ENCODE measurements around the gene ZNF829. TPM values are rescaled to one million over a fixed set of nuclear protein-coding genes. Genes with fewer than 3 reads are reported as not detected.

Gene ZNF829
- total RNA-seq, 1 experiment from 2014 or later = not detected

DNA sequence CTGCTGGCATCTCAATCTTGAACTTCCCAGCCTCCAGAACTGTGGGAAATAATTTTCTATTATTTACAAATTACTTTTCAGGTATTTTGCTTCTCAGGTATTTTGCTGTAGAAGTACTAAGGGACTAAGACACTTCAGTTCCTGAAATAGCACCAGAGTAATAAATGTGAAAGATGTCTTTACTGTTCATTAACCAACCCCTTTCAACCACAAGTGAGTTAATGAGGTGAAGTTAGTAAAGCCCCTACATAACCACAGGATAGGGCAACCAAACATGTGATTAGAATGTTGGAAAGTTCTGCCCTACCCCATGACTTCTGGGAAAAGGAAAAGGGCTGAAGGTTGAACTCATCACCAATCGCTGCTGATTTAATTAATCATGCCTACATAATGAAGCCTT is 68.1 kb downstream of the ZNF829 start:
- Mint-ChIP-seq H3K36me3 (ENCODE audit: insufficient read depth, unreplicated experiment) (no peaks in the 10 kb centered on the region), H3K4me1 (ENCODE audit: low read depth, unreplicated experiment) (no peaks in the 10 kb centered on the region), H3K27me3 (ENCODE audit: insufficient read depth, unreplicated experiment) (no peaks in the 10 kb centered on the region), H3K4me3 (ENCODE audit: unreplicated experiment) (no peak overlapping the region), H3K9me3 (ENCODE audit: unreplicated experiment) (peaks cover 20% of the 10 kb centered on the region), H3K27ac (ENCODE audit: unreplicated experiment) (no peak overlapping the region)
- Histone ChIP-seq H3K4me1 (no peaks in the 10 kb centered on the region), H3K4me3 (ENCODE audit: low read depth, low read length) (no peak overlapping the region), H3K36me3 (ENCODE audit: control insufficient read depth, insufficient read depth, low read length) (no peaks in the 10 kb centered on the region), H3K27me3 (replicated peaks; ENCODE audit: control insufficient read depth, insufficient read depth, low read length) (no peaks in the 10 kb centered on the region), H3K9me3 (peaks cover 16% of the 10 kb centered on the region)
- DNase-seq = no peak
- intact Hi-C loops (cut with micrococcal nuclease; ENCODE audit: unreplicated experiment) = no loop called here
- CTCF ChIA-PET = no interaction called here
- POLR2A ChIA-PET = no interaction called here
- no TSS peak for BruUV-seq (replicated peaks)
- TF ChIP-seq, protein P1, sequence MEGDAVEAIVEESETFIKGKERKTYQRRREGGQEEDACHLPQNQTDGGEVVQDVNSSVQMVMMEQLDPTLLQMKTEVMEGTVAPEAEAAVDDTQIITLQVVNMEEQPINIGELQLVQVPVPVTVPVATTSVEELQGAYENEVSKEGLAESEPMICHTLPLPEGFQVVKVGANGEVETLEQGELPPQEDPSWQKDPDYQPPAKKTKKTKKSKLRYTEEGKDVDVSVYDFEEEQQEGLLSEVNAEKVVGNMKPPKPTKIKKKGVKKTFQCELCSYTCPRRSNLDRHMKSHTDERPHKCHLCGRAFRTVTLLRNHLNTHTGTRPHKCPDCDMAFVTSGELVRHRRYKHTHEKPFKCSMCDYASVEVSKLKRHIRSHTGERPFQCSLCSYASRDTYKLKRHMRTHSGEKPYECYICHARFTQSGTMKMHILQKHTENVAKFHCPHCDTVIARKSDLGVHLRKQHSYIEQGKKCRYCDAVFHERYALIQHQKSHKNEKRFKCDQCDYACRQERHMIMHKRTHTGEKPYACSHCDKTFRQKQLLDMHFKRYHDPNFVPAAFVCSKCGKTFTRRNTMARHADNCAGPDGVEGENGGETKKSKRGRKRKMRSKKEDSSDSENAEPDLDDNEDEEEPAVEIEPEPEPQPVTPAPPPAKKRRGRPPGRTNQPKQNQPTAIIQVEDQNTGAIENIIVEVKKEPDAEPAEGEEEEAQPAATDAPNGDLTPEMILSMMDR (IDR thresholded peaks at IDR 0.05; ENCODE audit: insufficient read depth in 1 of 2, low read depth in 1 of 2, low read length in 1 of 2, severe bottlenecking in 1 of 2, unreplicated experiment in 1 of 2) = no peak

DNA sequence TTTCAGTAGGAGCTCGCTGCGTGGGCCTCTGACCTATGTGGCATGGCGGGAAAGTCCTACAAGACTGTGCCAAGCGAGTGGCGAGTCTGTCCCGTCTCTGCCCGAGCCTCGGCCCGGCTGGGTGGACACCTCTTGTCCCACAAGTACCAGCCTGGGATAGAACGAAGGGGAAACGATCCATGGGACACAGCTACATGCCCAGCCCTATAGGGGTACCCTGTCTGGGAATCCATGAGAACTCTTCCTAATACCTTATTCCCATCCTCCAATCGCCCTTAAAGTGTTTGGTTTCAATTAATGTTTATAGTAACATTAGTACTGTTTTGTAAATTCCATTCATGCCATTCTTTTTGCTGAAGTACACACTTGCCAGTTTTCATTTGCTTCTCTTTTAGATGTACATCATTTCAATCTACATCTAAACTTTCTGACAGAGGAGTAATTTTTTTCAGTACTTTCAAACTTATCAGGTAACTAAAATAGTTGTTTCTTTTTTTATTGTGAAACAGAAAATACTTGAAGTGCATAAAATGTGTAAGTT is 77.2 kb downstream of the ZNF829 start:
- Mint-ChIP-seq H3K4me1 (ENCODE audit: low read depth, unreplicated experiment) (no peaks in the 10 kb centered on the region), H3K4me3 (ENCODE audit: unreplicated experiment) (no peak overlapping the region), H3K9me3 (ENCODE audit: unreplicated experiment) (peaks cover 20% of the 10 kb centered on the region), H3K27ac (ENCODE audit: unreplicated experiment) (no peak overlapping the region), H3K36me3 (ENCODE audit: insufficient read depth, unreplicated experiment) (no peaks in the 10 kb centered on the region), H3K27me3 (ENCODE audit: insufficient read depth, unreplicated experiment) (no peaks in the 10 kb centered on the region)
- intact Hi-C loops (cut with micrococcal nuclease; ENCODE audit: unreplicated experiment) = no loop called here
- CTCF ChIA-PET = no interaction called here
- Histone ChIP-seq H3K9me3 (peaks cover 28% of the 10 kb centered on the region), H3K27me3 (replicated peaks; ENCODE audit: control insufficient read depth, insufficient read depth, low read length) (no peaks in the 10 kb centered on the region), H3K4me3 (ENCODE audit: low read depth, low read length) (peak overlapping the region; percentile 35; the same call in 1 of the 2 replicates), H3K4me1 (no peaks in the 10 kb centered on the region), H3K36me3 (ENCODE audit: control insufficient read depth, insufficient read depth, low read length) (no peaks in the 10 kb centered on the region)
- TF ChIP-seq, protein P1 (IDR thresholded peaks at IDR 0.05; ENCODE audit: insufficient read depth in 1 of 2, low read depth in 1 of 2, low read length in 1 of 2, severe bottlenecking in 1 of 2, unreplicated experiment in 1 of 2) = no peak
- no peak for DNase-seq
- no TSS peak for BruUV-seq (replicated peaks)
- POLR2A ChIA-PET = no interaction called here

Other genes starting within 250 kb of the ZNF829 start
- 6.5 and 8.5 TPM in 2 replicates for gene ZNF461, start 249.5 kb downstream of the ZNF829 start, total RNA-seq (2022)
- 8.6 and 9.0 TPM in 2 replicates for gene ZNF567, start 228.7 kb downstream of the ZNF829 start, total RNA-seq (2022)
- 7.2 and 7.8 TPM in 2 replicates for gene ZNF850, start 143.5 kb downstream of the ZNF829 start, total RNA-seq (2022)
- gene ZNF790, start 77.9 kb downstream of the ZNF829 start, total RNA-seq (2022) = 0.20 and 0.56 TPM in 2 replicates
- 0.23 and 0.32 TPM in 2 replicates for gene ZNF345, start 65.4 kb downstream of the ZNF829 start, total RNA-seq (2022)
- gene ZNF568, start within 50 bp of the ZNF829 start, total RNA-seq (2022) = not detected in 2 replicates
- 3.2 and 3.3 TPM in 2 replicates for gene ZNF420, start 162.1 kb upstream of the ZNF829 start, total RNA-seq (2022)

Data from Caco-2 (cell line).